ENCODE data around the gene SMAD7.

- TF ChIP-seq CTCF (IDR thresholded peaks at IDR 0.05) (no peak), ZFX (IDR thresholded peaks at IDR 0.05; ENCODE audit: borderline replicate concordance) (no peak)
Observed at GRCh38 chr18:48962252-48962993, 11.7 kb upstream of the SMAD7 start.
